NB4 (cell line): ENCODE results near the gene RBBP6.

ENCODE experiments used
- POLR2A ChIP-seq: IDR thresholded peaks from 2 replicates; pipeline ENCODE4 v1.6.1; 2011; ENCODE audit warnings: mild to moderate bottlenecking; ENCODE audit not compliant: insufficient read length; ENCODE audit errors: extremely low read depth
- TF ChIP-seq, protein P1 (sequence below): IDR thresholded peaks from one replicate; pipeline ENCODE4 v1.5.1; 2012; ENCODE audit warnings: low read depth, low read length
- TF ChIP-seq, protein P2 (sequence below): IDR thresholded peaks from 2 replicates; pipeline ENCODE4 v1.6.1; 2011; ENCODE audit warnings: low read depth, low read length

DNA sequence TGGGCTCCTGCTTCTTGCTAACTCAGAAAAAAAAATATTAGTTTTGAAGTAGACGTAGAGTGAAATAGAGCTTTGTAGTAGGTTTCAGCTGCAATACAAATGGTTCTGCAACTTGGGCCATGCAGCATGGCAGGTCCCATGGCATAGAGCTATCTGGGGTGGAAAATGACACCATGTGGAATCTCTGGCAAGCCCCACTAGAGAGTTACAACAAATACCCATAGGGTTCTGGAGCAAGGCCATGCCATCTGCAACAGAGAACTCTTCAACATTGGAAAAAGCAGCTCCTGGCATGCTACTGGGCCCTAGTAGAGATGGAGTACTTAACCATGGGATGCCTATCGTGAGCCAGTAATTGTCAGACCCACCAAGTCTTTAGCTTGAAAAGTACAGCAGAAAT is 25.3 kb upstream of the RBBP6 start:
- TF ChIP-seq POLR2A, result no peak
- TF ChIP-seq, protein P1, sequence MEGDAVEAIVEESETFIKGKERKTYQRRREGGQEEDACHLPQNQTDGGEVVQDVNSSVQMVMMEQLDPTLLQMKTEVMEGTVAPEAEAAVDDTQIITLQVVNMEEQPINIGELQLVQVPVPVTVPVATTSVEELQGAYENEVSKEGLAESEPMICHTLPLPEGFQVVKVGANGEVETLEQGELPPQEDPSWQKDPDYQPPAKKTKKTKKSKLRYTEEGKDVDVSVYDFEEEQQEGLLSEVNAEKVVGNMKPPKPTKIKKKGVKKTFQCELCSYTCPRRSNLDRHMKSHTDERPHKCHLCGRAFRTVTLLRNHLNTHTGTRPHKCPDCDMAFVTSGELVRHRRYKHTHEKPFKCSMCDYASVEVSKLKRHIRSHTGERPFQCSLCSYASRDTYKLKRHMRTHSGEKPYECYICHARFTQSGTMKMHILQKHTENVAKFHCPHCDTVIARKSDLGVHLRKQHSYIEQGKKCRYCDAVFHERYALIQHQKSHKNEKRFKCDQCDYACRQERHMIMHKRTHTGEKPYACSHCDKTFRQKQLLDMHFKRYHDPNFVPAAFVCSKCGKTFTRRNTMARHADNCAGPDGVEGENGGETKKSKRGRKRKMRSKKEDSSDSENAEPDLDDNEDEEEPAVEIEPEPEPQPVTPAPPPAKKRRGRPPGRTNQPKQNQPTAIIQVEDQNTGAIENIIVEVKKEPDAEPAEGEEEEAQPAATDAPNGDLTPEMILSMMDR, result no peak
- TF ChIP-seq, protein P2, sequence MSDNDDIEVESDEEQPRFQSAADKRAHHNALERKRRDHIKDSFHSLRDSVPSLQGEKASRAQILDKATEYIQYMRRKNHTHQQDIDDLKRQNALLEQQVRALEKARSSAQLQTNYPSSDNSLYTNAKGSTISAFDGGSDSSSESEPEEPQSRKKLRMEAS, result no peak
